ENCODE measurements around the gene APOC3.

GRCh38 chr11:116823031-116823843 lies 6.5 kb upstream of the APOC3 start, which contains the start of gene APOA4:
- TF ChIP-seq POLR2AphosphoS5 (IDR thresholded peaks at IDR 0.05) (no peak), CTCF (IDR thresholded peaks at IDR 0.05) (no peak), POLR2A (IDR thresholded peaks at IDR 0.05) (no peak)
